ENCODE data around the gene KCNK2.

KCNK2 gene

DNA sequence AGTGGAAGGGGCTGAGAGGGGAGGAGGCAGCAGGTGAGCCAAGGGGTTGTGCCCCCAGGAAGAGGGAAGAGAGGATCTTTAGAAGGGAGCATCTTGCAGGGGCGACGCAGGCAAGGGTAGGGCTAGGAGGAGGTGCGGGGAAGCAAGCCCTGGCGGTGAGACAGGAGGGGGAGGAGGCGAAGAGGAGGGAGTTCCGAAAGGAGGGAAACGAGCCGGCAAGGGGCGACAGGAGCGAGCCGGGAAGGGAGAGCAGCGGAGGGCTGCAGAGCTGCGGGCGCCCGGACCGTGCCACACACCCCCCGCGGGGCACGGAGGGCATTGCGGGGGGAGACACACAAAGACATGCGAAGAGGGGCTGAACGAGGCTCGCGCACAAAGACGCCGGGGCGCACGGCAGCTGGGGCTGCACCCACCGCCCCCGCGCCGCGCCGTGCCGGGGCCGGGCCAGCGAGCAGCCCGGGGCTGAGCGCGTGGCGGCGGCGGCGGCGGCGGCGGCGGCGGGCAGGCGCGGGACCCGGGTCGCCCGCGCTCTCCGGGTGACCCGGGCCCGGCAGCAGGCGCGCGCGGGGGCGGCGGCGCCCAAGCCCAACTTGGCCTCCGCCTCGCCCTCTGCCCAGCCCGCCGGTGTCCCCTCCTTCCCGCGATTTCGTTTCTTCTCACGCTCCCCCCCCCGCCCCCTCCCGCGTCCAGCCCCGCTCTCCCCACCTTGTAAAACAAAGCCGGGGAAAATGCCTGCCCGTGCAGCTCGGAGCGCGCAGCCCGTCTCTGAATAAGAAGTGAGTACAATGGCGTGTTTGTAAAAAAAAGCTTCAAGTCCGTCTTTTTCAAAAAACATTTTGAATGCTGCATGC is at the start of gene KCNK2:
Gene KCNK2 (plus strand): TSS at position 206 of the 851 bp plus-strand sequence. CDS start 649 bp downstream, outside the sequence.
- DNase-seq, result no peak

- no peak for DNase-seq
Observed at GRCh38 chr1:215032911-215033526, 49.5 kb upstream of the KCNK2 start.

DNA sequence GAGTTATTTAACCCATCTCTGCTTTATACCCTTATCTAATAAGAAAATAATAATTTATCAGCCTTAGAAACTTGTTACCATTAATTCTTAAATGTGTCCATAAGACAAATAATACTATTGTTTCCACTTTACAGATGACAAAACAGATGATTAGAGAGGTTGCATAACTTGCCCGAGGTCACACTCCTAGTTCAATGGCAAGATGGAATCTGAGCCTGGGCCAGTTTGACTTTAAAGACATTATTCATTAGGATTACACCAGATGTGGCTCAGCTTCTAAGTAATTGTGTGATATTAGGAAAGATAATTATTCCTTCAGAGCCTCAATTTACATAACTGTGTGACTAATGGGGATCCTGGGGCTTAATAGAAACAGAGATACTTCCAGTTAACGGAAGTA is 42.3 kb upstream of the KCNK2 start:
- DNase-seq, result no peak

DNA sequence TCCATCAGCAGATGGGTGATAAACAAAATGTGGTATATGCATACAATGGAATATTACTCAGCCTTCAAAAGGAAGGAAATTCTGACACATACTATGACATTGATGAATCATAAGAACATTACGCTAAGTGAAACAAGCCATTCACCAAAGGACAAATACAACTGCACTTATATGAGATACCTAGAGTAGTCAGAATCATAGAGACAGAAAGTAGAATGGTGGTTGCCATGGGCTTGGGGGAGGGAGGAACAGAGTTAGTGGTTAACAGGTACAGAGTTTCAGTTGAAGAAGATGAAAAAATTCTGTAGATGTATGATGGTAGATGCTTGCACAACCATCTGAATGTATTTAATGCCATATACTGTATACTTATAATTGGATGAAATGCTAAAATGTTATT is 39.1 kb upstream of the KCNK2 start:
- DNase-seq, result no peak

DNA sequence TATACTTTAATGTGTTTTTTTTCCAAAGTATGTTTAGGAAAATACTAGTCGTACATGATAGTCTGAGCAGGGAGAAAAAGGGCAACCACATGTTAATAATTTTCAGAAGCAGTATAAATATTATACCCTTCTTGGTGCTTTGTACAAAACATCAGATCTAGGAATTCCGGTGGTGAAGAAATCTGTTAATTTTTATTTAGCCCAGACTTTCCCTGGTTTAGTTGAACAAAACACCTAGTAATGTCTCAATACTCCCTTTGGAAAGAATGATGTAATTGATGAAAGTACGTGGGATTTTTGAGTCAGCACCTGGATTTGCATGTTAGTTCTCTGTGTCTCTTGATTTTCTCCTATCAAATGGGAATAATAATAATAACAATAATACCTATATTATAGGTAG is 38.4 kb upstream of the KCNK2 start:
- DNase-seq, result no peak

GRCh38 chr1:215045698-215046308 is 36.7 kb upstream of the KCNK2 start:
- DNase-seq, result no peak

DNA sequence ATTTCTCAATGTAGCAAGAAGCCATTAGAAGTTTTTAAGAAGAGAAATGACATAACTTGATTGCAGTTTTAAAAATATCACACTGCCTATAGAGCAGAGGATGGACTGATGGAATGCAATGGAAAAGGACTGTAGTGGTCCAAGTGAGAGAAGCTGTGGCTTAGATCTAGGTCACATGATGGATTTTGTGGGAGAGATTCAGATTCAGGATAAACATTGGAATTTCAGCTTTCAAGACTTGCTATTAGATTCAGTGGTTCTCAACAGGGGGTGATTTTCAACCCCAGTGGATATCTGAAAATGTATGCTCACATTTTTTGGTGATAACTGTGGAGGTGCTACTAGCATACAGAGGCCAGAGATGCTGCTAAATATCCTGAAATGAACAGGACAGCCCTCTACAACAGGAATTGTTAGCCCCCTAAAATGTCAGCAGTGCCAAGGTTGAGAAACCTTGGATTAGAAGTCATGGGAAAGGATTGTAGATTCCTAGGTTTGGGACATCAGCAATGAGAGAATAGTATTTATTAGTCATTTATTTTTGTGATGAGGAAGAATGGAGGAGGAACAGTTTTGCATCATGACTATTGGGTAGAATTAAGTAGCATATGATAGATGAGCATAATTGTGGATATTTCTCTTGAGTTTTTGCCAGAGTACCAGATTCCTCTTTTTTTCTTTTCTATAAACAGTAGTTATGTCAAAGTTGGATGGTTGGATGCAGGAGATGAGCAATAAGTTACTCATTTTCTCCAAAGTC is 30.1 kb upstream of the KCNK2 start:
- DNase-seq, result no peak

- no peak for DNase-seq
Observed at GRCh38 chr1:215054266-215054665, 28.3 kb upstream of the KCNK2 start.

- no peak for DNase-seq
Observed at GRCh38 chr1:215055281-215055935, 27.1 kb upstream of the KCNK2 start.

DNA sequence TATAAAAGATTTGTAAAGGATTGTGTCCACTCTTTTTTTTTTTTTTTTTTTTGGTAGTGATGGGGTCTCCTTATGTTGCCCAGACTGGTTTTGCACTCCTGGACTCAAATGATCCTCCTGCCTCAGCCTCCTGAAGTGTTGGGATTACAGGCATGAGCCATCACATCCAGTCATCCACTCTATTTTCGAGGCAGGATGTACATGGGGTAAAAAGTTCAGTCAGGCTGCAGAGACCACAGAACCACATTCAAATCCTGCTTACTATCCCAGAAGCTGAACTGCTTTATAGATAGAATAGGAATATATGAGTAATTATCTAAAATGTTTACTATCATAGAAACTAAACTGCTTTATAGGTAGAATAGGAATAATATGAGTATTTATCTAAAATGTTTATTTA is 26.0 kb upstream of the KCNK2 start:
- DNase-seq, result no peak

DNA sequence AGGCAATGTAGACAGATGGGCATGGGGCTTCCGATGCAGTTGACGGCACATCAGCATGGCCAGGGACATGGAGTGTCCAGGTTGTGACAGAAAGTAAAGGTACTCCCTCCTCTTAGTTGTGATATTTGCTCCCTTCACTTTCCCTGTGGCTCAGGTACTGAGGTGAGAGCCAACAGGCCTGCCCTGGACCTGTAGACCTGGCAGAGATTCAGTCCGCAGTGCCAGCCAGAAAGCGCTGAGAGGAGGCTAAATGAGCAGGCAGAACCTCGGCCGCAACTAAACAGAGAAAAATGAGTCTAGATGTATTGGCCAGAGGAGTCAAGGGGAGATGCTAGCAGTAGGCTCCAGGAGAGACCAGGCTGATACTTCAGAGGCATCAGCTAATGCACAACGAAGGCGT is 22.6 kb upstream of the KCNK2 start:
- DNase-seq, result no peak

- no peak for DNase-seq
Observed at GRCh38 chr1:215064327-215064726, 18.2 kb upstream of the KCNK2 start.

- DNase-seq, result no peak
Observed at GRCh38 chr1:215071078-215071477, 11.5 kb upstream of the KCNK2 start.

DNA sequence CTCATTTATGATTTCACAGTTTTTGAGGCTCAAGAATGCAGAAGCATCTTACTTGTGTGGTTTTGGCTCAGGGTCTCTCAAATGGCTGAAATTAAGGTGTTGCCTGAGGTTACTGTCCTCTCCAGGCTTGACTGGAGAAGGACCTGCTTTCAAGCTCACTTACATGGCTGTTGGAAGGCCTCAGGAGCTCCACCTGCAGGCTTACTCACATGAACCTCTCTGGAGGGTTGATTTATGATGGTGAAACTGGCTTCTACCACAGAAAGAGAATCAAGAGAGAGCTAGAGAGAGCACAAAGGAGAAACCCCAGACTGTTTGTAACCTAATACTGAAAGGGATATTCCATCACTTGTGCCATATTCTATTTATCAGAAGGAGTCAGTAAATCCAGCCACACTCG is 6.2 kb upstream of the KCNK2 start:
- DNase-seq, result no peak

GRCh38 chr1:215079456-215079855 is 3.1 kb upstream of the KCNK2 start:
- DNase-seq, result no peak

DNA sequence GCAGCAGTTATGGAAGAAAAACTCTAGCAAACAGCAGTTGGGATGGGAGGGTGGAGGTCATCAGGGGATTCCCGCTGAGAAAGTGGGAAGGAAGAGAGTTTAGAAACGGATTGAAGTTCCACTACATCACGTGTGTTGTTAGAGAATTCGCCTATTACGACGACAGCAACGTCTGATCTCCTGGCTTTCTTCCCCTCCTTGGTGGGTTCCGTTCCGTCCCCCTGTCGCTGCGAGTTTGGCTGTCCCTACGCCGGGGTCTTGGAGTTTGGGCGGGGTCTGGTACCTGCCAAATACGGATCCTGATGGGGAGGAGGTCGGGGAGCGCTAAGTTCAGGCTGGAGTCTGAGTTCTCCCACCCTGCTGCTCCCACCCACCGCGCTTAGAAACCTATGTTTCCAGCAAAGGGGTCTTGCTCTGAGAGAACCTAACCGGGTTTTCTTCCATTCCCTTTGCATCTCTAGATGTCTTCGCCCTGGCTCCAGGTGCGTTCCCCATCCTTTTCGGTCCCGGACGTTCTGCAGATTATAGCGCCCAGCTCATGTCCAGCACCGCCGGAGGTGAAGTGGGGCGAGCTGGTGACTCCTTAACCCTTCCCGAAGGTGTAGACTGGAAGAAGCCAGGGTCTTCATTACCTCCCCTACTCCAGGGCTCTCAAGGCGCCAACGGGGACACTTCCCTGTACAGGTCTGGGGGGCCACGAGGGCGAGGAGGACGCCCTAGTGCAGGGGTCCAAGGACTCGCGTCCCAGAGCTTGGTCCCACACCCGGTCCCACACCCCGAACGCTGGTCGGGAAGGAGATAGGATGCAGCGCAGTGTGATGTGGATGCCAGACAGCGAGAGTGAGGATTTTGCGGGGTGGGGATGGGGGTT is 641 bp upstream of the KCNK2 start:
- no peak for DNase-seq

GRCh38 chr1:215083383-215083961 is 935 bp downstream of the KCNK2 start:
- no peak for DNase-seq

- DNase-seq, result no peak
Observed at GRCh38 chr1:215084621-215085020, 2.1 kb downstream of the KCNK2 start.

GRCh38 chr1:215087603-215088002 is 5.1 kb downstream of the KCNK2 start:
- DNase-seq, result no peak

- DNase-seq, result no peak
Observed at GRCh38 chr1:215094381-215094780, 11.8 kb downstream of the KCNK2 start.

GRCh38 chr1:215095524-215095923 is 13.0 kb downstream of the KCNK2 start:
- no peak for DNase-seq
